Measurements from ENCODE around the gene TMEM69.

Gene TMEM69

DNA sequence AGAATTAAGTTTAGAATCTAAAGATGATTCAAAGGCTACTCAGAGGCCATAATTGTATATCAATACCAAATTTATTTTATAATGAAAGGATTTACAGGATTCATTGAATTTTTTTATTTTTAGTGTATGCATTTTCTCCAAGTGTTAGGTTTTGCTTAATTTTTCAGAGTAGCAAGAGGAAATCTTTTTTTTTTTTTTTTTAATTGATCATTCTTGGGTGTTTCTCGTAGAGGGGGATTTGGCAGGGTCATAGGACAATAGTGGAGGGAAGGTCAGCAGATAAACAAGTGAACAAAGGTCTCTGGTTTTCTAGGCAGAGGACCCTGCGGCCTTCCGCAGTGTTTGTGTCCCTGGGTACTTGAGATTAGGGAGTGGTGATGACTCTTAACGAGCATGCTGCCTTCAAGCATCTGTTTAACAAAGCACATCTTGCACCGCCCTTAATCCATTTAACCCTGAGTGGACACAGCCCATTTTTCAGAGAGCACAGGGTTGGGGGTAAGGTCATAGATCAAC, 51.7 kb downstream of the TMEM69 start:
- DNase-seq = peak in 1 of 2 experiments; percentile 35

All from NCI-H524 (cell line).